Activated naive CD4-positive, alpha-beta T cell treated with anti-CD3 and anti-CD28 coated beads, Interleukin-2, amount 50 U/mL, for 24 hours (primary cell): ENCODE results near the gene PBX2.
A peak's percentile ranks its signal among the peaks of the same experiment; 100 is the strongest.
"Not testable (repeated sequence)": the region's sequence is repeated elsewhere in the genome, so short reads cannot be mapped to it uniquely, and the experiment has no call there.

Experiments used
- H3K27ac Mint-ChIP-seq: one replicate; pipeline ENCODE4 v1.8.0; 2021; ENCODE audit warnings: mild to moderate bottlenecking, mixed read lengths
- H3K27me3 Mint-ChIP-seq: one replicate; pipeline ENCODE4 v1.8.0; 2021; ENCODE audit warnings: mixed read lengths
- H3K36me3 Mint-ChIP-seq: one replicate; pipeline ENCODE4 v1.8.0; 2021; ENCODE audit warnings: mixed read lengths
- H3K4me1 Mint-ChIP-seq: one replicate; pipeline ENCODE4 v1.8.0; 2021; ENCODE audit warnings: mixed read lengths
- H3K4me3 Mint-ChIP-seq: one replicate; pipeline ENCODE4 v1.8.0; 2021; ENCODE audit warnings: mild to moderate bottlenecking, mixed read lengths
- H3K9me3 Mint-ChIP-seq: one replicate; pipeline ENCODE4 v1.8.0; 2021; ENCODE audit warnings: mixed read lengths

Gene PBX2

DNA sequence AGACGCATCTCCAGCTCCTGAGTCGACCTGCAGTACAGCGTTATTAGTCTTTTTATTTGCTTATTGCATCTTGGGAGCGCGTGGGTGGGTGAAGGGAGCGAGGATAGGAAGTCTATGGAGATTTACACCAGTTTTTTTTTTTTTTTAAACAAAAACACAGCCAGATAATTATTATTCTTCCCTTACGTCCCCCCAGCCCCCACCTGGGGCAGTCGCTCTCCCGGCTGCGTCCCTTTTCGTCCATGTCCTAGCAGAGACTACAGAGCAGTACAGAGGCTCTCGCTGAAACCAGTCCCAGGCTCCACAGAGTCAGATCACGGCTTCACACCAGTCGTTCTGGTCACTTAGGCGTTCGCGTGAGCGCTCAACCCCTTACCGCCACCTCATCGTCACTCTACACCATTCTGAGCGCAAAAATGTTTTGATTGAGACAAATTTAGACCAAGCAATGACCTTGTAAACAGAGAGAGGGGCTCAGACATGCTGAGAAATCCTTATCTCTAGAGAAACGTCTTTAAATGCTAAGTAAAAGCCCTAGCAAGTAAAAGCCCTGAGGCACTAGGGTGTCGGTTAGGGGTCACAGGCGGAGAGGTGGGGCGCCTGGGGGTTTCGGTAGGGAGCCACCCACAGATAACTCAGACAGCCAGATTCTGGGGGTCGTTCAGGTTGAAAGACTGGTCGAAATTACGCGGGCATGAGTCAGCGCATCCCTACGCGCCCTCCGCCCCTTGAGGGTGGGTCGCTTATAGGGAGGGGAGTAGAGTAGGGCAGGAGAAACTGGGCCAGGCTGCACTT lies 37.0 kb downstream of the PBX2 start:
- Mint-ChIP-seq H3K4me3 (peak overlapping the region; percentile 99), H3K27me3 (peaks cover 4% of the 10 kb centered on the region), H3K36me3 (peaks cover 5% of the 10 kb centered on the region), H3K27ac (peak overlapping the region; percentile 82), H3K9me3 (no peaks in the 10 kb centered on the region), H3K4me1 (peaks cover 71% of the 10 kb centered on the region)

DNA sequence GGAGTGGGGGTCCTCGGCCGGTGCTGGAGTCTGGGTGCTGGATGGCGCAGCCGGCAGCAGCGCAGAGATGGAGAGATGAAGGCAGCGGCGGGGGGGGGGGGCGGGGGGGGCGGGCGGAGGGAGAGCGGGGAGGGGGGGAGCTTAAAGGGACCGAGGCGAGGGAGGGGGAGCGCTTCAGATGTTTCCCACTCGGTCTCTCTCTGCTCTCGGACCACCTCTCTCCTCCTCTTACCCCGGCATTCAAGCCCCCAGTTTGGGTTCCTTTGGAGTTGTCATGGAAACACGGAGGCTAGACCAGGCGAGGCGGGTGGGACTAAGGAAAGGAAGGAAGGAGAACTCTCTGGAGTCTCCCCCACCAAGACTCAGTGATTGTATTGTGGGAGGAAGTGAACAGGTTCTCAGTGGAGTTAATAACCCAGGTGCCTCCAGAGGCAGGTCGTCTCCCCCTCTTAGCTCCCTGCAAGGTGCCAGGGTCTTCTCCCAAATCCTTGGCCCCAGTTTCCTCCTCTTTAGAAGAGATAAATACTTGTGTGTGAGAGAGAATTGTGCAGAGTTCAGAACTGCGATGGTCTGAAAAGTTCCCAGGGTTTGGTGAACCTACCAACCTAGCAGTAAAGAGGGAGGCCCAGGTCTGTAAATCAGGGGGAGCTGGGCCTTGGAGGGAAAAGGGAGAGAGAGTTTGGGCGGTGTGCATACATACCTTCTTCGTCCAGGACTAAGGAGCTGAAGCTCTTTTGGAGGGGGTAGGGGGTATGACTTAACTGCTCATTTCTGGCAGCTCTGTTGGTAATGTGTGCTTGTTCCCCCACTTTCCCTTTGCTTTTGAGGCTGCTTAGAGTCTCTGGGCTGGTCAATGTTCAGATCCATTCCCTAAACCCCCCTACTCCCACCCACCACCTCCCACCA lies 37.9 kb downstream of the PBX2 start, which contains the start of gene PRRT1:
TSS of gene PRRT1 (minus strand) at position 77 of the 906 bp plus-strand sequence. CDS start 112 bp downstream, outside the sequence.
- H3K4me3 Mint-ChIP-seq, result peak within 1 kb of the TSS; percentile 99
- no peak within 1 kb of the TSS for H3K27ac Mint-ChIP-seq
- no peaks in the 10 kb centered on the region for H3K9me3 Mint-ChIP-seq
- no peaks in the 10 kb centered on the region for H3K36me3 Mint-ChIP-seq
- peaks cover 4% of the 10 kb centered on the region for H3K27me3 Mint-ChIP-seq
- peaks cover 67% of the 10 kb centered on the region for H3K4me1 Mint-ChIP-seq

DNA sequence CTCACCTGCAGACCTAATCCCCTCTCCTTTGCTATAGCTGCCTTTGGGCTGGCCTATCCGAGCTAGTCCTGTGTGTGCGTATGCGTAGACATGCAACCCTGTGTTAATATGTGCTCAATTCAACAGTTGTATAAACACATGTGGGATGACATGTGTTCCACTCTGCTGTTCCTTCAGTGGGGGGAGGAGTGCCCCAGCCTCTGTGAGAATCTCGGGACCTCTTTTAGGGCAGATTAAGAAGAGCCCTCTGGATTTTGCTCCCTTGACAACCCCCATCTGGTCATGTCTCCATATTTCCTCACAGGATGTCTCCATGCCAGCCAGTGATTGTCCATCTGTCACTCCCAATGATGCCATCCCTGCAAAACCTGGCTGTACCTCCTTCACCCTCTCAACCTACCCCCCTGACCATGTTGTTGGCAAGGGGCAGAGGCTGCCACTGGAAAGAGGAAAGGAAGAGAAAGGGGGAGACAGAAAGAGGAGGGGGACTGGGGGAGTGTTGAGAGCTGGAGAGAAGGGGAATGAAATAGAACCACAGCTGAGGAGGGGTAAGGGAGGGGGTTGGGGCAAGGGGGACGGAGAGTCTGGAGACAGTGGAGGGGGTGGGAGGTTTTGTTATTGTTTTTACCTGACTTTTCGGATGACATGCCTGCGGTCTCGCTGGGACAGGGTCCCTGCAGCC lies 38.7 kb downstream of the PBX2 start:
- H3K9me3 Mint-ChIP-seq, result no peaks in the 10 kb centered on the region
- no peaks in the 10 kb centered on the region for H3K36me3 Mint-ChIP-seq
- peaks cover 4% of the 10 kb centered on the region for H3K27me3 Mint-ChIP-seq
- peak overlapping the region; percentile 70 for H3K4me3 Mint-ChIP-seq
- H3K4me1 Mint-ChIP-seq, result peaks cover 67% of the 10 kb centered on the region
- H3K27ac Mint-ChIP-seq, result no peak overlapping the region

DNA sequence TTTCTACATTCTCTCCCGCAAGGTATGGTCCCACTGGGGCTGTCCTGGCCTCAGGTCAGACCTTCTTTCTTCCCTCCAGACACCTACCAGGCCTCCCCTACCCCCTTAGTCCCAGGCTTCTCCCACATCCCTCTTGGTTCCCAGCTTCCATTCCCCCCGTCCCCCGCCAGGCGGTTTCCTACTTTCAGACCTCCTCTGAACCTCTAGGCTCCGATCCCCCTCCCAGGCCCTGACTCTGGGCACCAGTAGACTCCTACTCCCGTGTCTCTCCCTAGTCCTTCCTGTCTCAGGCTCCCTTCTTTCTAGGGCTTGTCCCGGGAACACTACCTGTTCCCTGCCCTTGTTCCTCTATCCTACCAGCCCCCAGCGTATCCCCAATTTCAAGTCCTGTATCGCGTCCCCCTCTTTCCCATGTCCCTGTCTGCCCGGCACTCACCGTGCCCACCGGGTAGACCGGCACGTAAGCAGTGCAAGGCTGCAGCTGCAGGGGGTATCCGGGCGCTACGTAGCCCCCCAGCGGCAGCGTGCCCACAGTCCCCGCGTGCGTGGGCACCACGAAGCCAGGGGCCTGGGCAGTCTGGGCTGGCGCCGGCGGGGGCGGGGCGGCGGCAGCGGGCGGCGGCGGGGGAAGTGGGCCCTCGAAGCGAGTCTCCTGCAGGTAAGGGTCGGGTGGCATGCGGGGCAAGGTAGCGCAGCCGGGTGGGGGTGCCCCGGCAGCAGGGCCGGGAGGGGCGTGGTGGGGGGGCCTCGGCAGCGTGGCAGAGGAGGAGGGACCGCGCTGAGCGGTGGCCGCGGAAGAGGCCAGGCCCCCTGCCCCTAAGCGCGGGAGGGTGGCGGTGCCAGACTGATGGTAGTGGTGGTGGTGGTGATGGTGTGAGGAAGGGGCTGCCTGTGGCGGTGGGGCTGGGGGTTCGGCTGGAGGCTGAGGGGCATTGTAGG lies 39.8 kb downstream of the PBX2 start:
- Mint-ChIP-seq H3K4me3 (peak overlapping the region; percentile 70), H3K27me3 (peaks cover 4% of the 10 kb centered on the region), H3K27ac (no peak overlapping the region), H3K4me1 (peaks cover 61% of the 10 kb centered on the region), H3K9me3 (no peaks in the 10 kb centered on the region), H3K36me3 (no peaks in the 10 kb centered on the region)

DNA sequence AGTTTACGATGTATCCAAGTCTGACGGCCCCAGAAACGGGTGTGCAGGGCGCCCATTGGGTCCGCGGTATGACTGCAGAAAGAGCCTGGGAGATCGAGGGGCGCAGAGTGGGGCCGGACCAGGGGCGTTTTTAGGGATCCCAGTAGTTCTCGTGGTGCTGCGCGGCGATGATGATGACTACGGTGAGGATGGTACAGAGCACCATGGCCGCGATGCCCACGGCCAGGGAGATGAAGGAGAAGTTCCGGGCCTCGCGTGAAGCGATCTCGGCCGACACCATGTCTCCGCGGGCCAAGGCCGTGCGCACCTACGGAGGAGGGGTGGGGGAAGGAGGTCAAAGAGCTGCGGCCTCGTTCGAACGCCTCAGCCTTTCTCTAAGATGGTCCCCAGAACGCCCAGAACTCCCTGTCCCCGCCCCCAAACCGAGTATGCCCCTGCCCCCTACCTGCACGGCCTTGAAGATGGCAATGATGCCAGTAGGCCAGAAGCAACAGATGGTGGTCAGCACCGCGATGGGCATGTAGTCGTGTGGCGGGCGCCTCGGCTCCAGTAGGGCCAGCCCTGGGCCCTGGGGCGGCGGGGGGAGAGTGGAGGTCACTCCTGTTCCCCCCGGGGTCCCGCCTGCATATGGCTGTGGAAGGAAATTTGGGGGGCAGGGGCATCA lies 40.8 kb downstream of the PBX2 start:
- Mint-ChIP-seq H3K27me3 (peaks cover 4% of the 10 kb centered on the region), H3K27ac (peak overlapping the region; percentile 25), H3K4me3 (peak overlapping the region; percentile 84), H3K36me3 (no peaks in the 10 kb centered on the region), H3K4me1 (peaks cover 52% of the 10 kb centered on the region), H3K9me3 (no peaks in the 10 kb centered on the region)

DNA sequence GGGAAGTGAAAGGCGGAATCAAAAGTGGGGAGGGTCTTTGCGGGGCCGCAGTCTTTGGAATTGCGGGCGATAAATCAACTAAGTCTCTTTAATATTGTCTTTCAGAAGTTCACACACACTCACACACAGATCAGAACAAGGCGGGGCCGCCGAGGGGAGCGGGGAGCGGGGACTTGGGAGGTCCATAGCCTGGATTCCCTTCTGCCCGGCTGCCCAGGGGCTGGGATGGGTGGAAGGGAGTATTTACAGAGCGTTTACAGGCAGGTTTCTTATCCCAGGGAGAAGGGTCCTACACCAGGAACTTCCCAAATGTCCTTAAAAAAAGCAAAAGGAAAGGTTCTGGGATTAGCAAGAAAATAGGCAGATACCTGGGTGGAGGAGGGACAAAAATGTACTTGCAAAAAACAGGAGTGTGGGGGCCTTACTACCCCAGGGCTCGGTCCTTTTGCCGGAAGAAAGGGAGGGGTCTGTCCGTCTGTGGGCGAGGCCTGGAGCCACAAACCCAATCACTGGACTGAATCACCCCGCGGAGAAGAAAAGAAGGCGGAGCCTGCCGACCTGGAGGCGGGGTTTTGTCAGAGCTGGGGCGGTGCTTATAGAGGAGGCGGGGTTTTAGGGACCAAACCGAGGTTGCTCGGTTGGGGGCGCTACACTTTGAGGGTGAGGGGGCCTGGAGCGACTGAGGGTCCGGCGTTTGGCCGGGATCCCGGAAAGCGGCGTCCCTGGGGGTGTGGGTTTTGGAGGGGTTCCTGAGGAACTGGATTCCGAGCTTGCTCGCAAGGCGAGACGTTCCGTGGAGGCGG lies 41.5 kb downstream of the PBX2 start:
- Mint-ChIP-seq H3K9me3 (no peaks in the 10 kb centered on the region), H3K36me3 (no peaks in the 10 kb centered on the region), H3K27me3 (peaks cover 4% of the 10 kb centered on the region), H3K4me3 (peak overlapping the region; percentile 84), H3K4me1 (peaks cover 45% of the 10 kb centered on the region), H3K27ac (peak overlapping the region; percentile 25)

DNA sequence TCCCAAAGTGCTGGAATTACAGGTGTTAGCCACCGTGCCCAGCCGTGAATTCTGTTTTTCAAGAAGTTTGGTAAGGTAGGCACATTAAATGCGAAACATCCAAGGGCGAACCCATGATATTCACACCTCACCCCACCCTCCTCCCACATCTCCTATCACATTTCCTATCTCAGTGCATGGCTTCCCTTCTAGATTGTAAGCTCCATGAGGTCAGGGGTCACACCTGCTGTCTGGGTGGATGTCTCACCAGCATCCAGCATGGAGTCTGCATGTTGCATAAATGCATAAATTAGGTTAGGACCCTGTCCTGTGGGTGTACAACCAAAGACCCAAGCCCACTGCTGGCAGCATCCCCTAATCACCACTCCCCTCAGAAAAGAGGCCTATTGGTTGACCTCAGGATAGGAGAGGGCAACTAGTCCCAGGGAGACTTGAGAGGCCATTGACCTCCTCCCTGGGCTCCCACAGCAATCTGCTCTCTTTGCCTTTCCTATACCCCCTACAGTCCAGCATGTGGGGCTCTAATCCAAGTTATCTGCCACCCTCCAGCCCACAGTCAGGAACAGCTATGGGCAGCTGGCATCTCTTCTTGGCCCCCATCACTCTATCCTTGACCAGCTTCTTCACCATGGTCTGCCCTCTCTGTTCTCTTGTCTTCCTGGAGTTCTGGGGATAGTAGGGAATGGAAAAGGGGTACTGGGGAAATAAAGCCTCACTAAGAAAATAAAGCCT lies 42.4 kb downstream of the PBX2 start:
- no peak overlapping the region for H3K27ac Mint-ChIP-seq
- no peak overlapping the region for H3K4me3 Mint-ChIP-seq
- H3K9me3 Mint-ChIP-seq, result no peaks in the 10 kb centered on the region
- H3K36me3 Mint-ChIP-seq, result no peaks in the 10 kb centered on the region
- H3K4me1 Mint-ChIP-seq, result peaks cover 36% of the 10 kb centered on the region
- H3K27me3 Mint-ChIP-seq, result peaks cover 4% of the 10 kb centered on the region

DNA sequence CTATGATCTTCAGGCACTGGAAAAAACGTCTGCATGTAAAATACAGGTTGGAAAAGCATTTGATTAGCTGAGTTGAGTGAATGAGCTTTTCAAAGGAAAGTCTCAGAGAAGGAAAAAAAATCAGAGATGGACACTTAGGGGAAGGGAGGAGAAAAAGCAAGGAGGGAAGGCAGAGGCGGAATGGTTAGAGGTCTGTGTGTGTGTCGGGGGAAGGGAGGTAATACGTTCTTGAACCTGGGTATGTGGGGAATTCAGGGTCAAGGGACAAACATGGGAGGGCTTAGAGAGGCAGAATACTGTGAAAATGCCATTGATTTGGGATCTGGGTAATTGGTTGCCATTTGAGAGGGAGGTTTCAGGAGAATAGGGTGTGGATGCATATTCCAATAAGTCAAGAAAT lies 43.3 kb downstream of the PBX2 start:
- Mint-ChIP-seq H3K4me3 (no peak overlapping the region), H3K4me1 (peaks cover 28% of the 10 kb centered on the region), H3K36me3 (no peaks in the 10 kb centered on the region), H3K27ac (no peak overlapping the region), H3K27me3 (peaks cover 4% of the 10 kb centered on the region), H3K9me3 (no peaks in the 10 kb centered on the region)

DNA sequence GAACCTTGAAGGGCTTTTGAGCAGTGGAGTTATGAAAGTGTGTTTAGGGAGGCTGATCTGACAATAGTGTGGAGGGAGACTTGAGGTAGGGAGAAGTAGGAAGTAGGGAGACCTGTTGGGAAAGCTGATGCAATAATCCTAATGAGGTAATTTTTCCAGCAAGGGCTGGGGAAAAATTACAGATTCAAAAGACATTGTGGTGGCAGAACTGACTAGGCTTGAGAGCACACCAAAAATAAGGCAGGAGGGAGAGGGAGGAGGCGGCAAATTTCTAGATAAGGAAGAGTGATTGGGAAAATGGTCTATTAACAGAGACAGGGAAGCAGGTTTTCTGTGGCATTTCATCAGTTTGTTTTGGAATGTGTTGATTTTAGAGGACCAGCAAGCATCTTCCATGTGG lies 43.7 kb downstream of the PBX2 start:
- Mint-ChIP-seq H3K4me1 (peaks cover 26% of the 10 kb centered on the region), H3K27me3 (peaks cover 3% of the 10 kb centered on the region), H3K27ac (no peak overlapping the region)

DNA sequence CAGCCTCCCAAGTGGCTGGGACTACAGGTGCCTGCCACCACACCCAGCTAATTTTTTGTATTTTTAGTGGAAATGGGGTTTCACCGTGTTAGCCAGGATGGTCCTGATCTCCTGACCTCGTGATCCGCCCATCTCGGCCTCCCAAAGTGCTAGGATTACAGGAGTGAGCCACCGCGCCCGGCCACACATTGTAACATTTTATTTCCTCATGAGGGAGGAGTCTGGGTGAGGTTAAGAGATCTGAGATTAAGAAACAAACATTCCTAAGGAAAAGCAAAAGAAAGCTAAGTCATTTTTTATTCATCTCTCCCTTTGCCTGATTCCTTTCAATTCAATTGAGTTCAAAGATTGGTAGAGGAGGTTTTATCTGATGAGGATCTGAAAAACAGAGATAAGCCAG lies 45.8 kb downstream of the PBX2 start:
- H3K4me1 Mint-ChIP-seq, result peaks cover 12% of the 10 kb centered on the region
- H3K27ac Mint-ChIP-seq, H3K36me3 Mint-ChIP-seq, H3K4me3 Mint-ChIP-seq, H3K9me3 Mint-ChIP-seq, H3K27me3 Mint-ChIP-seq: not testable (repeated sequence)

More for the DNA sequence above, 43.7 kb downstream of the PBX2 start:
- Mint-ChIP-seq H3K36me3 (no peaks in the 10 kb centered on the region), H3K9me3 (no peaks in the 10 kb centered on the region), H3K4me3 (no peak overlapping the region)

DNA sequence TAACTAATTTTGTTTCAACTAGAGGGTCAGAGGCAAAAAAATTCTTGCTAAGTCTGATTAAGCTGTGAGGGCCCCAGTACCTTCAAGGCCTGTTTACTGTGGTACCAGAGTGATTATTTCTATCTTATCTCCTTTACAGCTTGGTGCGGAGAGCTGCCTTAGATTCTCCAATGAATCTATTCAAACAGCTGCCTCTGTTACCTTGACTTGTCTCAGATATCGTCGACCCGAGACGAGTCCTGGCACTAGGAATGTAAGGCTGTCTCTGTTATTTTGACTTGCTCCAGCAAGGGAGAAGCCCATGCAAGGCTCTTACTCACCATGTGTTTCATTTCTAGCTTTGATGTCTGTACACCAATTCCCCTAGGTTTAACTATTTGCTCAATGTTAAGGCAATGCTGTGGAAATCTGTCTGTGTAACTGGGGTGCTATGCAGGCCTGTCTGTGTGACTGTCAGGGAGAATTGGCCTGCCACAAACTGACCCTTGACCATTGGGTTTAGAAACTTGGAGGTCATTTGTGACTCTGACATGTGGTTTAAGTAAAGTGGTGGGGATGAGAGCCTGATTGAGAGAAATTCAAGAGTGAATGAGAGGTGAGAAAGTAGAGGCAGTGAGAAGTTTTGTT lies 49.5 kb downstream of the PBX2 start:
- Mint-ChIP-seq H3K9me3 (no peaks in the 10 kb centered on the region), H3K27ac (peak overlapping the region; percentile 2), H3K4me1 (no peaks in the 10 kb centered on the region), H3K27me3 (no peaks in the 10 kb centered on the region), H3K4me3 (no peak overlapping the region), H3K36me3 (no peaks in the 10 kb centered on the region)

DNA sequence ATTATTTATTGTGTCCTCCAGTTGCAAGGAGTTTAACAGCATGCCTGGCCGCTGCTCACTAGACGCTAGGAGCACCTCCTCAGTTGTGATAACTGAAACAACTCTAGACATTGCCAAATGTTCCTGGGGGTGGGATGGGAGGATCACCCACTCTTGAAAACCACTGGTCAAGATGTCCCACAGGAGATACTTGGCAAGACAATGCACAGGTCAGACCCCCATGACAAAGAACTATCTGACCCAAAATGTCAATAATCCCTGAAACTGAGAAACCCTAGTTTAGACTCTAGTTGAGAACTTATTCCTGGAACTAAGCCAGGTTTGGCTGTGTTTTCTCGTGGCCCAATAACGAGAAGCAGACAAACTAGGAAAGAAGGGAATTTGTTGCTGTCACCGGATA lies 50.4 kb downstream of the PBX2 start:
- no peaks in the 10 kb centered on the region for H3K9me3 Mint-ChIP-seq
- H3K4me3 Mint-ChIP-seq, result no peak overlapping the region
- H3K27ac Mint-ChIP-seq, result no peak overlapping the region
- H3K36me3 Mint-ChIP-seq, result no peaks in the 10 kb centered on the region
- H3K4me1 Mint-ChIP-seq, result no peaks in the 10 kb centered on the region
- no peaks in the 10 kb centered on the region for H3K27me3 Mint-ChIP-seq

DNA sequence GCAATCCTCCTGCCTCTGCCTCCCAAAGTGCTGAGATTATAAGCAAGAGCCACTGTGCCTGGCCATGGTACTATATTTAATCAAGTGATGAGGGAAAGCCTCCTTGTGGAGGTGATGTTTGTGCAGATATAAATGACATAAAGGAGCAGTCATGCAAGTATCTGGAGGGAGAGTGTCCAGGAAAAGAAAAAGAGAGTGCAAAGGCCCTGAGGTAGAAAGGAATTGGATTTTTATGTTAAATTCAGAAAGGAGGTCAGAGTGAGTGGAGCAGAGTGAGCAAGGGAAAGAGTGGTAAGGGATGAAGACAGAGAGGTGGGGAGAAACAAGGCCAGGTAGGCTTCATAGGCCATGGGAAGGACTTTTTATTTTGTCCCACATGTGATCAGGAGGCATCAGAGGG lies 52.5 kb downstream of the PBX2 start:
- no peak overlapping the region for H3K27ac Mint-ChIP-seq
- H3K9me3 Mint-ChIP-seq, result no peaks in the 10 kb centered on the region
- no peak overlapping the region for H3K4me3 Mint-ChIP-seq

More for the DNA sequence above, 52.5 kb downstream of the PBX2 start:
- no peaks in the 10 kb centered on the region for H3K27me3 Mint-ChIP-seq
- no peaks in the 10 kb centered on the region for H3K4me1 Mint-ChIP-seq
- no peaks in the 10 kb centered on the region for H3K36me3 Mint-ChIP-seq
